T-helper 17 cell (primary cell): Measurements from ENCODE around the gene PHAF1. TPM values are rescaled to one million over a fixed set of nuclear protein-coding genes. Genes with fewer than 3 reads are reported as not detected.

Experiments used
- ATAC-seq: fragments of 150-1000 bp; cut with Tn5 transposase; 2 replicates; pipeline ENCODE4 v1.10.0; 2021; ENCODE audit warnings: mild to moderate bottlenecking, moderate library complexity
- DNase-seq, 3 donors: peaks; one replicate each; pipeline versions ENCODE4 v3.0.0 to v3.0.0-alpha.2; 2020 to 2021
- H3K9me3 ChIP-seq: one replicate; pipeline ENCODE4 v1.7.0; 2013; ENCODE audit warnings: low read length, mild to moderate bottlenecking; ENCODE audit not compliant: control insufficient read depth, poor library complexity, severe bottlenecking
- H3K27ac Mint-ChIP-seq: one replicate; pipeline ENCODE4 v1.8.0; 2022; ENCODE audit warnings: mild to moderate bottlenecking, moderate library complexity, mixed read lengths
- H3K27me3 Mint-ChIP-seq: one replicate; pipeline ENCODE4 v1.8.0; 2022; ENCODE audit warnings: mixed read lengths
- H3K36me3 Mint-ChIP-seq: one replicate; pipeline ENCODE4 v1.8.0; 2022; ENCODE audit warnings: low read depth, mixed read lengths
- H3K4me1 Mint-ChIP-seq: one replicate; pipeline ENCODE4 v1.8.0; 2022; ENCODE audit warnings: mild to moderate bottlenecking, mixed read lengths
- H3K4me3 Mint-ChIP-seq: one replicate; pipeline ENCODE4 v1.8.0; 2022; ENCODE audit warnings: mild to moderate bottlenecking, moderate library complexity, mixed read lengths
- total RNA-seq, 4 donors: library from RNA in 2 of 4; stranded (reverse) in 2 of 4; gene quantifications; one replicate each; pipeline ENCODE4 v1.2.3 and lab custom pipeline; 2022 to 2026

The PHAF1 gene
- total RNA-seq, 2 donors from 2014 or later: 11.9 to 17.0 TPM

GRCh38 chr16:67155295-67156142 lies 45.8 kb downstream of the PHAF1 start:
- DNase-seq: peak; percentile 74 to 85 (median 82)
- H3K4me3 Mint-ChIP-seq: peak overlapping the region; percentile 84
- H3K27me3 Mint-ChIP-seq: no peaks in the 10 kb centered on the region
- ATAC-seq: peak; percentile 35
- peaks cover 54% of the 10 kb centered on the region for H3K4me1 Mint-ChIP-seq
- no peaks in the 10 kb centered on the region for H3K9me3 ChIP-seq
- H3K36me3 Mint-ChIP-seq: no peaks in the 10 kb centered on the region
- peak overlapping the region; percentile 100 for H3K27ac Mint-ChIP-seq

- ATAC-seq (no peak), DNase-seq (no peak)
- H3K4me3 Mint-ChIP-seq: peak overlapping the region; percentile 77
- no peaks in the 10 kb centered on the region for H3K36me3 Mint-ChIP-seq
- peak overlapping the region; percentile 100 for H3K27ac Mint-ChIP-seq
- peaks cover 54% of the 10 kb centered on the region for H3K4me1 Mint-ChIP-seq
- H3K27me3 Mint-ChIP-seq: no peaks in the 10 kb centered on the region
- no peaks in the 10 kb centered on the region for H3K9me3 ChIP-seq
These were observed 46.6 kb downstream of the PHAF1 start for GRCh38 chr16:67156143-67156844.

GRCh38 chr16:67157106-67157748 lies 47.5 kb downstream of the PHAF1 start:
- H3K27me3 Mint-ChIP-seq: no peaks in the 10 kb centered on the region
- H3K4me3 Mint-ChIP-seq: peak overlapping the region; percentile 94
- H3K36me3 Mint-ChIP-seq: no peaks in the 10 kb centered on the region
- no peak for ATAC-seq
- no peaks in the 10 kb centered on the region for H3K9me3 ChIP-seq
- no peak for DNase-seq
- H3K4me1 Mint-ChIP-seq: peaks cover 51% of the 10 kb centered on the region
- H3K27ac Mint-ChIP-seq: peak overlapping the region; percentile 100

- Mint-ChIP-seq H3K36me3 (no peaks in the 10 kb centered on the region), H3K4me3 (peak overlapping the region; percentile 94), H3K27me3 (no peaks in the 10 kb centered on the region), H3K27ac (peak overlapping the region; percentile 100), H3K4me1 (peaks cover 49% of the 10 kb centered on the region)
- no peaks in the 10 kb centered on the region for H3K9me3 ChIP-seq
- ATAC-seq (peak; percentile 7), DNase-seq (no peak)
These were observed 48.3 kb downstream of the PHAF1 start for GRCh38 chr16:67157892-67158635.

GRCh38 chr16:67158637-67159600 lies 49.2 kb downstream of the PHAF1 start:
- peak; percentile 73 to 82 (median 78) for DNase-seq
- peaks cover 47% of the 10 kb centered on the region for H3K4me1 Mint-ChIP-seq
- ATAC-seq: peak; percentile 60
- no peaks in the 10 kb centered on the region for H3K9me3 ChIP-seq
- H3K36me3 Mint-ChIP-seq: no peaks in the 10 kb centered on the region
- H3K4me3 Mint-ChIP-seq: peak overlapping the region; percentile 94
- peak overlapping the region; percentile 100 for H3K27ac Mint-ChIP-seq
- no peaks in the 10 kb centered on the region for H3K27me3 Mint-ChIP-seq

- H3K4me3 Mint-ChIP-seq: no peak overlapping the region
- peaks cover 11% of the 10 kb centered on the region for H3K27me3 Mint-ChIP-seq
- H3K4me1 Mint-ChIP-seq: peaks cover 40% of the 10 kb centered on the region
- no peak for ATAC-seq
- no peaks in the 10 kb centered on the region for H3K9me3 ChIP-seq
- DNase-seq: no peak
- peak overlapping the region; percentile 21 for H3K27ac Mint-ChIP-seq
- H3K36me3 Mint-ChIP-seq: no peaks in the 10 kb centered on the region
These were observed 51.9 kb downstream of the PHAF1 start for GRCh38 chr16:67161595-67162058.

GRCh38 chr16:67162506-67163163 lies 52.9 kb downstream of the PHAF1 start:
- peak overlapping the region; percentile 21 for H3K27ac Mint-ChIP-seq

GRCh38 chr16:67163164-67163998 lies 53.6 kb downstream of the PHAF1 start:
- no peak overlapping the region for H3K27ac Mint-ChIP-seq
- peaks cover 19% of the 10 kb centered on the region for H3K27me3 Mint-ChIP-seq
- DNase-seq: peak in 2 of 3 donors; percentile 32 to 39
- no peaks in the 10 kb centered on the region for H3K9me3 ChIP-seq
- peak; percentile 9 for ATAC-seq
- H3K4me1 Mint-ChIP-seq: peaks cover 24% of the 10 kb centered on the region
- peak overlapping the region; percentile 73 for H3K4me3 Mint-ChIP-seq
- peaks cover 2% of the 10 kb centered on the region for H3K36me3 Mint-ChIP-seq

More at GRCh38 chr16:67162506-67163163, 52.9 kb downstream of the PHAF1 start:
- peaks cover 15% of the 10 kb centered on the region for H3K27me3 Mint-ChIP-seq
- DNase-seq: no peak
- peak overlapping the region; percentile 73 for H3K4me3 Mint-ChIP-seq
- no peak for ATAC-seq
- no peaks in the 10 kb centered on the region for H3K36me3 Mint-ChIP-seq
- H3K4me1 Mint-ChIP-seq: peaks cover 31% of the 10 kb centered on the region
- H3K9me3 ChIP-seq: no peaks in the 10 kb centered on the region

- peak overlapping the region; percentile 73 for H3K4me3 Mint-ChIP-seq
These were observed 54.3 kb downstream of the PHAF1 start for GRCh38 chr16:67163999-67164558.

GRCh38 chr16:67164599-67165061 lies 54.9 kb downstream of the PHAF1 start, which contains the start of gene HSF4:
HSF4 (plus strand) TSS chr16:67164745; CDS start chr16:67164812, 67 bp downstream.
- Mint-ChIP-seq H3K4me3 (peak within 1 kb of the TSS; percentile 73), H3K27ac (no peak within 1 kb of the TSS), H3K4me1 (peaks cover 22% of the 10 kb centered on the region), H3K27me3 (peaks cover 19% of the 10 kb centered on the region), H3K36me3 (peaks cover 2% of the 10 kb centered on the region)
- ATAC-seq (no peak), DNase-seq (no peak)
- H3K9me3 ChIP-seq: no peaks in the 10 kb centered on the region

More at GRCh38 chr16:67163999-67164558, 54.3 kb downstream of the PHAF1 start:
- no peaks in the 10 kb centered on the region for H3K9me3 ChIP-seq
- Mint-ChIP-seq H3K4me1 (peaks cover 21% of the 10 kb centered on the region), H3K27ac (no peak overlapping the region), H3K27me3 (peaks cover 19% of the 10 kb centered on the region), H3K36me3 (peaks cover 2% of the 10 kb centered on the region)
- ATAC-seq (no peak), DNase-seq (no peak)
